ENCODE measurements around the gene XPO1.

GRCh38 chr2:61557381-61557780, 19.2 kb upstream of the XPO1 start:
- TF ChIP-seq, protein P1, sequence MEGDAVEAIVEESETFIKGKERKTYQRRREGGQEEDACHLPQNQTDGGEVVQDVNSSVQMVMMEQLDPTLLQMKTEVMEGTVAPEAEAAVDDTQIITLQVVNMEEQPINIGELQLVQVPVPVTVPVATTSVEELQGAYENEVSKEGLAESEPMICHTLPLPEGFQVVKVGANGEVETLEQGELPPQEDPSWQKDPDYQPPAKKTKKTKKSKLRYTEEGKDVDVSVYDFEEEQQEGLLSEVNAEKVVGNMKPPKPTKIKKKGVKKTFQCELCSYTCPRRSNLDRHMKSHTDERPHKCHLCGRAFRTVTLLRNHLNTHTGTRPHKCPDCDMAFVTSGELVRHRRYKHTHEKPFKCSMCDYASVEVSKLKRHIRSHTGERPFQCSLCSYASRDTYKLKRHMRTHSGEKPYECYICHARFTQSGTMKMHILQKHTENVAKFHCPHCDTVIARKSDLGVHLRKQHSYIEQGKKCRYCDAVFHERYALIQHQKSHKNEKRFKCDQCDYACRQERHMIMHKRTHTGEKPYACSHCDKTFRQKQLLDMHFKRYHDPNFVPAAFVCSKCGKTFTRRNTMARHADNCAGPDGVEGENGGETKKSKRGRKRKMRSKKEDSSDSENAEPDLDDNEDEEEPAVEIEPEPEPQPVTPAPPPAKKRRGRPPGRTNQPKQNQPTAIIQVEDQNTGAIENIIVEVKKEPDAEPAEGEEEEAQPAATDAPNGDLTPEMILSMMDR (IDR thresholded peaks at IDR 0.05), result no peak
- TF ChIP-seq POLR2A (IDR thresholded peaks at IDR 0.05), result no peak

All from upper lobe of left lung (tissue), 4 donors.